Uterus (tissue), 2 donors: ENCODE data around the gene SDK2.

Experiments used
- CTCF ChIP-seq, 4 experiments: fragments of 200-600 bp in 2 of 4; fragments of 450-650 bp in 2 of 4; sonication (generic) in 2 of 4; IDR thresholded peaks; one replicate each; pipeline ENCODE4 v1.5.1; 2016 to 2019; ENCODE audit warnings: antibody characterized with exemption in 4 of 4, mild to moderate bottlenecking in 2 of 4, moderate library complexity in 1 of 4
- POLR2A ChIP-seq, 2 donors: fragments of 450-650 bp; IDR thresholded peaks; one replicate each; pipeline ENCODE4 v1.6.1; 2016; ENCODE audit warnings: antibody characterized with exemption in 2 of 2, mild to moderate bottlenecking in 1 of 2, moderate library complexity in 1 of 2

- TF ChIP-seq CTCF (IDR thresholded peaks at IDR 0.05) (no peak), POLR2A (IDR thresholded peaks at IDR 0.05) (no peak)
Measured at GRCh38 chr17:73522107-73522506, 122.1 kb downstream of the SDK2 start.
